Endometrial microvascular endothelial cells (primary cell): ENCODE data around the gene PLK1. TPM values are rescaled to one million over a fixed set of nuclear protein-coding genes. Genes with fewer than 3 reads are reported as not detected.
"Not testable (repeated sequence)": the region's sequence is repeated elsewhere in the genome, so short reads cannot be mapped to it uniquely, and the experiment has no call there.

Experiments used
- in situ Hi-C: cut with HindIII; loops from 2 replicates; pipeline ENCODE4 v1.10.0; 2017; ENCODE audit warnings: low sequenced_read_pairs, low pct_unique_long_range_greater_than_20kb; ENCODE audit errors: inconsistent ontology term
- total RNA-seq: library from RNA; depleted of rRNA; stranded (reverse); fragments of >200 nt; gene quantifications from one replicate; pipeline ENCODE4 v1.2.3, GENCODE V29; 2015; ENCODE audit errors: inconsistent ontology term

The PLK1 gene
- total RNA-seq, 1 donor from 2014 or later: 120 TPM

GRCh38 chr16:23702951-23703350 is 24.3 kb downstream of the PLK1 start:
- in situ Hi-C loops: no loop called here

GRCh38 chr16:23704772-23705516 is 26.3 kb downstream of the PLK1 start:
- in situ Hi-C loops: no loop called here

- in situ Hi-C loops: no loop called here
Measured at GRCh38 chr16:23705517-23705902, 26.8 kb downstream of the PLK1 start.

- in situ Hi-C loops: no loop called here
Measured at GRCh38 chr16:23706439-23706838, 27.8 kb downstream of the PLK1 start.

GRCh38 chr16:23709536-23709935 is 30.8 kb downstream of the PLK1 start:
- in situ Hi-C loops: no loop called here

- in situ Hi-C loops: no loop called here
Measured at GRCh38 chr16:23710008-23710407, 31.3 kb downstream of the PLK1 start.

- in situ Hi-C loops: no loop called here
Measured at GRCh38 chr16:23710504-23710903, 31.8 kb downstream of the PLK1 start.

- in situ Hi-C loops: no loop called here
Measured at GRCh38 chr16:23711785-23712184, 33.1 kb downstream of the PLK1 start.

- in situ Hi-C loops: no loop called here
Measured at GRCh38 chr16:23712976-23713375, 34.3 kb downstream of the PLK1 start, which contains the start of gene ERN2. ERN2 (minus strand) TSS chr16:23713222; CDS start chr16:23713187, 35 bp downstream.

- in situ Hi-C loops: no loop called here
Measured at GRCh38 chr16:23716484-23716883, 37.8 kb downstream of the PLK1 start.

GRCh38 chr16:23722613-23723240 is 44.0 kb downstream of the PLK1 start:
- in situ Hi-C loops: not testable (repeated sequence)

GRCh38 chr16:23724096-23724784 is 45.6 kb downstream of the PLK1 start:
- in situ Hi-C loops: no loop called here

GRCh38 chr16:23724785-23725131 is 46.1 kb downstream of the PLK1 start:
- in situ Hi-C loops: no loop called here

GRCh38 chr16:23726710-23727109 is 48.0 kb downstream of the PLK1 start:
- in situ Hi-C loops: no loop called here

GRCh38 chr16:23728112-23728477 is 49.4 kb downstream of the PLK1 start:
- in situ Hi-C loops: no loop called here

GRCh38 chr16:23729503-23730424 is 51.1 kb downstream of the PLK1 start:
- in situ Hi-C loops: no loop called here

- in situ Hi-C loops: no loop called here
Measured at GRCh38 chr16:23734176-23734893, 55.6 kb downstream of the PLK1 start.

- in situ Hi-C loops: not testable (repeated sequence)
Measured at GRCh38 chr16:23737423-23738028, 58.8 kb downstream of the PLK1 start.
